Measurements from ENCODE around the gene USP24.

The USP24 gene

GRCh38 chr1:55185832-55186231 lies 29.3 kb downstream of the USP24 start:
- H3K36me3 ChIP-seq (ENCODE audit: insufficient read depth, low read length) = 0 out of 2 replicates have a peak, but pooled peaks cover 4% of the 10 kb centered on the region
- no peaks in the 10 kb centered on the region for H3K27me3 ChIP-seq (ENCODE audit: insufficient read depth, low read length, poor library complexity, severe bottlenecking)
- H3K9ac ChIP-seq (ENCODE audit: low read depth, low read length, poor library complexity, severe bottlenecking) = no peak overlapping the region
- H2AFZ ChIP-seq (ENCODE audit: low read length) = no peak overlapping the region
- H3K4me1 ChIP-seq (ENCODE audit: insufficient read depth, low read length, poor library complexity, severe bottlenecking) = peaks cover 2% of the 10 kb centered on the region
- H3K4me3 ChIP-seq (ENCODE audit: low read length, poor library complexity, severe bottlenecking) = no peak overlapping the region
- peaks cover 10% of the 10 kb centered on the region for H3K9me3 ChIP-seq (ENCODE audit: insufficient read depth, low read depth, low read length)
- no peak for TF ChIP-seq CTCF (conservative IDR thresholded peaks at IDR 0.05; ENCODE audit: low read length)
- TF ChIP-seq EZH2phosphoT487 (IDR thresholded peaks at IDR 0.05; ENCODE audit: borderline replicate concordance) = no peak
- peaks cover 95% of the 10 kb centered on the region for H3K79me2 ChIP-seq (ENCODE audit: insufficient read depth, low read length)
- H3K4me2 ChIP-seq (ENCODE audit: low read depth, low read length, poor library complexity, severe bottlenecking) = no peak overlapping the region
- H3F3A ChIP-seq (ENCODE audit: low read depth) = no peaks in the 10 kb centered on the region
- no peaks in the 10 kb centered on the region for H3K9me2 ChIP-seq (replicated peaks; ENCODE audit: low read depth, low read length)
- H4K20me1 ChIP-seq (ENCODE audit: insufficient read depth, low read length, poor library complexity, severe bottlenecking) = peaks cover 37% of the 10 kb centered on the region

GRCh38 chr1:55184859-55185258 lies 30.3 kb downstream of the USP24 start:
- H3K4me3 ChIP-seq (ENCODE audit: low read length, poor library complexity, severe bottlenecking) = no peak overlapping the region

GRCh38 chr1:55181666-55182065 lies 33.5 kb downstream of the USP24 start:
- Histone ChIP-seq H3K4me2 (ENCODE audit: low read depth, low read length, poor library complexity, severe bottlenecking) (no peak overlapping the region), H3K4me3 (ENCODE audit: low read length, poor library complexity, severe bottlenecking) (no peak overlapping the region), H2AFZ (ENCODE audit: low read length) (no peak overlapping the region), H3K4me1 (ENCODE audit: insufficient read depth, low read length, poor library complexity, severe bottlenecking) (no peaks in the 10 kb centered on the region), H3K79me2 (ENCODE audit: insufficient read depth, low read length) (peaks cover 87% of the 10 kb centered on the region), H4K20me1 (ENCODE audit: insufficient read depth, low read length, poor library complexity, severe bottlenecking) (peaks cover 35% of the 10 kb centered on the region), H3K9me2 (replicated peaks; ENCODE audit: low read depth, low read length) (no peaks in the 10 kb centered on the region), H3K9ac (ENCODE audit: low read depth, low read length, poor library complexity, severe bottlenecking) (no peak overlapping the region), H3K36me3 (ENCODE audit: insufficient read depth, low read length) (peaks cover 15% of the 10 kb centered on the region), H3K9me3 (ENCODE audit: insufficient read depth, low read depth, low read length) (peaks cover 10% of the 10 kb centered on the region), H3K27me3 (ENCODE audit: insufficient read depth, low read length, poor library complexity, severe bottlenecking) (no peaks in the 10 kb centered on the region), H3F3A (ENCODE audit: low read depth) (no peaks in the 10 kb centered on the region)
- TF ChIP-seq EZH2phosphoT487 (IDR thresholded peaks at IDR 0.05; ENCODE audit: borderline replicate concordance) (no peak), CTCF (conservative IDR thresholded peaks at IDR 0.05; ENCODE audit: low read length) (no peak)

More at GRCh38 chr1:55184859-55185258, 30.3 kb downstream of the USP24 start:
- H3K4me1 ChIP-seq (ENCODE audit: insufficient read depth, low read length, poor library complexity, severe bottlenecking) = peaks cover 2% of the 10 kb centered on the region
- TF ChIP-seq EZH2phosphoT487 (IDR thresholded peaks at IDR 0.05; ENCODE audit: borderline replicate concordance) (no peak), CTCF (conservative IDR thresholded peaks at IDR 0.05; ENCODE audit: low read length) (no peak)
- no peak overlapping the region for H3K9ac ChIP-seq (ENCODE audit: low read depth, low read length, poor library complexity, severe bottlenecking)
- H3K36me3 ChIP-seq (ENCODE audit: insufficient read depth, low read length) = 0 out of 2 replicates have a peak, but pooled peaks cover 4% of the 10 kb centered on the region
- H4K20me1 ChIP-seq (ENCODE audit: insufficient read depth, low read length, poor library complexity, severe bottlenecking) = peaks cover 36% of the 10 kb centered on the region
- no peaks in the 10 kb centered on the region for H3F3A ChIP-seq (ENCODE audit: low read depth)
- H3K79me2 ChIP-seq (ENCODE audit: insufficient read depth, low read length) = peaks cover 97% of the 10 kb centered on the region
- no peaks in the 10 kb centered on the region for H3K27me3 ChIP-seq (ENCODE audit: insufficient read depth, low read length, poor library complexity, severe bottlenecking)
- no peak overlapping the region for H3K4me2 ChIP-seq (ENCODE audit: low read depth, low read length, poor library complexity, severe bottlenecking)
- no peak overlapping the region for H2AFZ ChIP-seq (ENCODE audit: low read length)
- H3K9me3 ChIP-seq (ENCODE audit: insufficient read depth, low read depth, low read length) = peaks cover 10% of the 10 kb centered on the region
- no peaks in the 10 kb centered on the region for H3K9me2 ChIP-seq (replicated peaks; ENCODE audit: low read depth, low read length)
